ENCODE results near the gene TRMT2A.

DNA sequence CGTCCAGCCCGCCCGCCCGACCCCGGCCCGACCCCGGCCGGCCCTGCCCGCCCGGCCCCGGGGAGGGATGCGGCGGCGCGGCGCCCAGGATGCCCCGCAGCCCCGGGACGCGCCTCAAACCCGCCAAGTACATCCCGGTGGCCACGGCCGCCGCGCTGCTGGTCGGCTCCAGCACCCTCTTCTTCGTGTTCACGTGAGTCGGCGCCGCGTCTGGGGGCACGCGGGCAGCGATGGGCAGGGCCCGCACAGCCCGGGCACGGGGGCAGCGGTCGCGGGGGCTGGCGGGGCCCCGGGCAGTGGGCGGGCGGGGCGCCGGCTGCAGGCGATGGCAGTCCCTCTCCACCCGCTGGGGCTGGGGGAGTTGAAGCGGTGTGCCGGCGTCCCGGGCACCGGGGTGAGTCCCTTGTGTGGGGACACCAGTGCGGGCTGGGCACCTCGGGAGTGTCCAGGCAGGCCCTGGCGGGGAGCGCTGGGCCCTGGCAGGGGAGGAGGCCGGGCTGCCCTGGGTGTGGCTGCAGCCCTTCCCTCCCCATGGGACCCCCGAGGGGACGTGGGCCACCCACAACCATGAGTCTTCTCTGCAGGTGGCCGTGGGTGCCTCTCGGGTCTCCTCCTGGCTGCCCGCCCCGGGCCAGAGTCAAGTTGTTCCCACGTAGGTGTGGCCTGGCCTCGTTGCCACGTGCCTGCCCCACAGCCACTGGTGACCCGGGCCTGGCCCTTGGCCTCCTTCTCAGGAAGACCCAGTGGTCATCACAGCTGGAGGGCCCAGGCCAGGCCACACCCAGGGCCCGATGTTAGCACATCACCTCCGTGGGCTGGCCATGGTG lies 15.0 kb upstream of the TRMT2A start:
- TF ChIP-seq POLR2AphosphoS5 (IDR thresholded peaks at IDR 0.05; ENCODE audit: low read depth, low read length) (no peak), POLR2A (IDR thresholded peaks at IDR 0.05; ENCODE audit: low read depth, low read length) (no peak), TAF1 (IDR thresholded peaks at IDR 0.05; ENCODE audit: borderline replicate concordance, low read depth, low read length) (no peak)

All from GM12892 (cell line).